BJ (cell line): ENCODE results near the gene TBC1D10A. TPM values are rescaled to one million over a fixed set of nuclear protein-coding genes. Genes with fewer than 3 reads are reported as not detected.

Experiments
- CTCF ChIA-PET: fragments of 350-600 bp; formaldehyde crosslinking; extraction: SDS; loops from one replicate; lab custom pipeline; 2021; ENCODE audit warnings: antibody characterized with exemption, inconsistent platforms; lab: Yijun Ruan, JAX
- POLR2A ChIA-PET: fragments of 300-600 bp; sonication (Branson Sonifier 250); formaldehyde crosslinking; extraction: SDS; loops from one replicate; lab custom pipeline; 2021; ENCODE audit warnings: antibody characterized with exemption; lab: Charles Lee
- DNase-seq: peaks from one replicate; pipeline ENCODE4 v3.0.0-alpha.2; 2011; ENCODE audit warnings: low read depth
- H3K27me3 ChIP-seq: 2 replicates; pipeline ENCODE4 v1.6.0; 2011; ENCODE audit warnings: low read length; ENCODE audit not compliant: control insufficient read depth, insufficient read depth
- H3K36me3 ChIP-seq: 2 replicates; pipeline ENCODE4 v1.5.1; 2011; ENCODE audit warnings: low read length; ENCODE audit not compliant: control insufficient read depth, insufficient read depth
- H3K4me3 ChIP-seq: 2 replicates; pipeline ENCODE4 v1.5.1; 2011; ENCODE audit warnings: low read depth, mild to moderate bottlenecking, control low read depth, low read length
- polyA plus RNA-seq: library from polyadenylated mRNA; depleted of rRNA; stranded (reverse); fragments of >200 nt; gene quantifications from 2 replicates; pipeline ENCODE4 v1.2.3, GENCODE V29; 2011
- TF ChIP-seq, protein P1 (sequence below): IDR thresholded peaks from 2 replicates; pipeline ENCODE4 v1.5.1; 2011; ENCODE audit warnings: low read depth, mild to moderate bottlenecking, control low read depth, inconsistent platforms, low read length, moderate library complexity; ENCODE audit not compliant: insufficient read depth

Gene TBC1D10A
- polyA plus RNA-seq, 1 experiment, result 22.1 TPM

DNA sequence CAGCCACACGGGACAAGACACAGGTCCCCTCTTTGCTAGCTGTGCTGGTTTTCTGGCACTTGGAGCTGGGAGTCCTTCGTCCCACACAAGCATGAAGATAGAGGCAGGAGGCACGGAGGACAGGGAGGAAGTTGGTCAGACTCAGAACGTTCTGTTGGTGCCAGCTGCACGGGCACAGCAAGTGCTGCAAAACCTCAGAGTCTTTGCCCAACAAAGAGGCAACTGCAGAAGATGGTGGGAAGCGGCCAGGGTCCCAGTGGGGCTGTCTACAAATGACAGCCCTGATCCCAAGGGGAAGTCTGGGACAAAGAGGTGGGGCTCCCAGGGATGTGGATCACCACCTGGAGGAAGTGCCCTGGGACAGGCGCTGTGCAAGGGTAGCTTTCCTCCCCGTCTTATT is 50.7 kb downstream of the TBC1D10A start:
- H3K36me3 ChIP-seq, result no peaks in the 10 kb centered on the region
- H3K4me3 ChIP-seq, result no peak overlapping the region
- H3K27me3 ChIP-seq, result peaks cover 5% of the 10 kb centered on the region
- POLR2A ChIA-PET, result no interaction called here
- TF ChIP-seq, protein P1, sequence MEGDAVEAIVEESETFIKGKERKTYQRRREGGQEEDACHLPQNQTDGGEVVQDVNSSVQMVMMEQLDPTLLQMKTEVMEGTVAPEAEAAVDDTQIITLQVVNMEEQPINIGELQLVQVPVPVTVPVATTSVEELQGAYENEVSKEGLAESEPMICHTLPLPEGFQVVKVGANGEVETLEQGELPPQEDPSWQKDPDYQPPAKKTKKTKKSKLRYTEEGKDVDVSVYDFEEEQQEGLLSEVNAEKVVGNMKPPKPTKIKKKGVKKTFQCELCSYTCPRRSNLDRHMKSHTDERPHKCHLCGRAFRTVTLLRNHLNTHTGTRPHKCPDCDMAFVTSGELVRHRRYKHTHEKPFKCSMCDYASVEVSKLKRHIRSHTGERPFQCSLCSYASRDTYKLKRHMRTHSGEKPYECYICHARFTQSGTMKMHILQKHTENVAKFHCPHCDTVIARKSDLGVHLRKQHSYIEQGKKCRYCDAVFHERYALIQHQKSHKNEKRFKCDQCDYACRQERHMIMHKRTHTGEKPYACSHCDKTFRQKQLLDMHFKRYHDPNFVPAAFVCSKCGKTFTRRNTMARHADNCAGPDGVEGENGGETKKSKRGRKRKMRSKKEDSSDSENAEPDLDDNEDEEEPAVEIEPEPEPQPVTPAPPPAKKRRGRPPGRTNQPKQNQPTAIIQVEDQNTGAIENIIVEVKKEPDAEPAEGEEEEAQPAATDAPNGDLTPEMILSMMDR, result no peak
- DNase-seq, result no peak
- CTCF ChIA-PET, result interaction anchor here (0.8 to 6.6 kb wide), 3 partner anchors 10 to 12 kb away, joined by 3 to 41 read pairs (median 3); no protein-coding TSS in a partner anchor

DNA sequence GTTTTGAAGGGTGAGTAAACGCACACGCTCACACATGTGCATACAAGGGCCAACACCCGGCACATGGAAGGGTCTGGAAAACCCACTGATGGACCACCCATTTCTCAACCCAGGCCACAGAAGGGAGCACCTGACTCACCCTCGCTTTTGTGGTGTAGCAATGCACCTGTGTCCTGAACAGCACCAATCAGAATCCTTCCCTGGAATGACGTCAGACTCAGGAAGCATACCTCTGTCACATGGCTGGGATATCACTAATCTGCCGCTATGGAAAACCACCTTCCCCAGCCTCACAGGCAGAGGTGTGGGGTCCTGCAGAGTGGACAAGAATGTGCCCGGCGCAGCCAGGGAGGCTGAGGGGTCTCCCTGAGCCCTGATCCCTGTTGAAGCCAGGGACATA is 51.1 kb downstream of the TBC1D10A start:
- no peak overlapping the region for H3K4me3 ChIP-seq
- TF ChIP-seq, protein P1, result no peak
- no peaks in the 10 kb centered on the region for H3K36me3 ChIP-seq
- ChIA-PET CTCF (interaction anchor here (0.8 to 6.6 kb wide), 3 partner anchors 10 to 12 kb away, joined by 3 to 41 read pairs (median 3); no protein-coding TSS in a partner anchor), POLR2A (no interaction called here)
- DNase-seq, result no peak
- H3K27me3 ChIP-seq, result peaks cover 5% of the 10 kb centered on the region

DNA sequence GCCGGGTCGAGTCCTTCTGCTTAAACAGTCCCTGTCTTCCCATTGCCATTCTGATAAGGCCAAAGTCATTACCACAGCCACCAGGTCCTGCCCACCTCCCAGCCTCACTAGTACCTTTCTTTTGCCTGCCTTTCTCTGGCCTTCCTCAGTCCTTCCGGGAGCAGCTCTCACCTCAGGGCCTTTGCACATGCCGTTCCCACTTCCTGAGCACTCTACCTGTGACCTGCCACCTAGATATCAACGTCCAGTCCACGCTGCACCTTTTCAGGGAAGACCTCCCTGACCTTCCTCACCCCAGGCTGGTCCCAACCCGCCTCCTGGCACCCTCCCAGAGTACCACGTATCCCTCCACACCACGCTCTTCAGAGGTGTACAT is 52.3 kb downstream of the TBC1D10A start:
- ChIA-PET CTCF (interaction anchor here (1.7 kb wide), 1 partner anchor 11 kb away, joined by 8 read pairs; no protein-coding TSS in a partner anchor), POLR2A (no interaction called here)
- Histone ChIP-seq H3K4me3 (no peak overlapping the region), H3K36me3 (no peaks in the 10 kb centered on the region), H3K27me3 (peaks cover 5% of the 10 kb centered on the region)
- TF ChIP-seq, protein P1, result no peak
- DNase-seq, result no peak

DNA sequence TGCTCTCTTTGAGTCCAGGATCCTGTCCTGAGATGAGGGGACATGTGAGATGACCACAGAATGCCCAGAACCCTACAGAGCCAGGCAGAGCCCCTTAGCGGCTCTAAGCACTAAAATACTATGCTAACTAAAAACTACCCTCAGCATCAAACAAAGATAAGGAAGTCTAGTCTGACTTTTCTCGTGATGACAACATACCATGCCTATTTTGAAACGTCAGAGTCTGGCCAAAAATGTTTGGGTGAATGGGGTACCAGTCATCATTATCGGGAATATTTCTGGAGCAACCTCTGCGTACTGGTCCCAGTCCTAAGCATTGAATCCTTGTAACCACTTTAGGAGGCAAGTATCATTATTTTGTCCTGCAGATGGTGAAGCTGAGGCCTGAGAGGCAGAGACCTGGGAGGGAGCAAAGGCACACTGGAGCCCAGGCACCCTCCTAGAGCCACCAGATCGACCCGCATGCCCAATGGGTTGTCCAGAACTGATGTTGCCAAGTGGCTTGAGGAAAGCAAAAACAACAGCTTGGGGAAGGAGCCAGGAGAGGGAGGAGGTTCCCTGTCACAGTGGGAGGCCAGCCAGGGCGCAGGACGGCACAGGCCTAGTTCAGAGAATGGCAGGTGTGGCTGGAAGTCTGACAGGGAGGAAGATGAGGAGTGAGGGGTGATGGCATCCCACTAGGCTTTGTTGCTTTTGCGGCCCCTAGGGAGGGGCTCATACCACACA is 52.9 kb downstream of the TBC1D10A start:
- H3K4me3 ChIP-seq, result no peak overlapping the region
- H3K36me3 ChIP-seq, result no peaks in the 10 kb centered on the region
- peaks cover 5% of the 10 kb centered on the region for H3K27me3 ChIP-seq
- no peak for DNase-seq
- ChIA-PET CTCF (interaction anchor here (1.7 kb wide), 1 partner anchor 11 kb away, joined by 8 read pairs; no protein-coding TSS in a partner anchor), POLR2A (no interaction called here)
- TF ChIP-seq, protein P1, result no peak

DNA sequence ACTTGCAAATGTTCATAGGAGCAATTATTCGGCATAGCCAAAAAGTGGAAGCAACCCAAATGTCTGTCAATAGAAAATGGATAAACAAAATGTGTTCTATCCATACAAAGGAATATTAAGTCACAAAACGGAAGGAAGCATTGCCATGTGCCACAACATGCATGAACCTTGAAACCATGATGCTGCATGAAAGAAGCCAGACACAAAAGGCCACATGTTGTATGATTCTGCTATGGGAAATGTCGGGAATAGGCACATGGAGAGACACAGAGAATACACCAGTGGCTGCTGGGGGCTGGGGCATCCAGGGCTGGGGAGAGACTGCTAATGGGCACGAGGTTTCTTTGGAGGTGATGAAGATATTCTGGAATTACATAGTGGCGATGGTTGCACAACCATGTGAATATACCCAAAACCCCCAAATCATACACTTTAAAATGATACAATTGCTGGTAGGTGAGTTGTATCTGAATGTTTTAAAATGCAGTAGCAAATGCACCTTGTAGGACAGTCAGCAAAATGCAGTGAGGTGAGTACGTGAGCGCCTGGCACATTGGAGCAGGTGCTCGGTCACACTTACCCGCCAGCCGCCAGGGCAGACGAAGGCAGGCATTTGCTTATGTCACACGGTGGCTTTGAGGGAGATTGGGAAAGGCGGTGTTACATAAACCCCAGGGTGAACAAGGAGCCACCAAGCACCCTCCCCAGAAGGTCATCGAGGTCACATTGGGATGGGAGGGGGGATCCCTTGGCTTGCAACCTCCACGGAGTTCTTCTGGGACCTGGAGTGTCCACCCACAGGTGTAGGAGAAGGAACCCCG is 53.8 kb downstream of the TBC1D10A start:
- POLR2A ChIA-PET, result no interaction called here
- TF ChIP-seq, protein P1, result no peak
- no peak overlapping the region for H3K4me3 ChIP-seq
- H3K27me3 ChIP-seq, result peaks cover 5% of the 10 kb centered on the region
- CTCF ChIA-PET, result interaction anchor here (1.7 kb wide), 1 partner anchor 9 kb away, joined by 5 read pairs; no protein-coding TSS in a partner anchor
- no peaks in the 10 kb centered on the region for H3K36me3 ChIP-seq
- DNase-seq, result no peak
